Measurements from ENCODE around the gene NTNG2.

Gene NTNG2

GRCh38 chr9:132162764-132163456 is 1.1 kb downstream of the NTNG2 start (continued):
- TF ChIP-seq SP3 (tag by site-specific recombination; IDR thresholded peaks at IDR 0.05), result peak; percentile 8; the same call in 1 of the 2 replicates
- TF ChIP-seq ZNF223 (tag by site-specific recombination; IDR thresholded peaks at IDR 0.05), result peak; percentile 92
- TF ChIP-seq ZSCAN5A (tag by site-specific recombination; IDR thresholded peaks at IDR 0.05), result no peak
- peak; percentile 97 for TF ChIP-seq ZBTB11 (tag by site-specific recombination; conservative IDR thresholded peaks at IDR 0.05; ENCODE audit: low read depth)
- peak; percentile 85 for TF ChIP-seq ZNF398 (tag by site-specific recombination; IDR thresholded peaks at IDR 0.05)
- no peak for TF ChIP-seq ZNF777 (tag by site-specific recombination; IDR thresholded peaks at IDR 0.05; ENCODE audit: borderline replicate concordance)
- no peak for TF ChIP-seq ZNF214 (tag by site-specific recombination; IDR thresholded peaks at IDR 0.05; ENCODE audit: borderline replicate concordance)
- peak; percentile 46; the same call in 1 of the 2 replicates for TF ChIP-seq ZFP69B (tag by site-specific recombination; IDR thresholded peaks at IDR 0.05)

GRCh38 chr9:132163457-132163875 is 1.6 kb downstream of the NTNG2 start:
- ChIA-PET CTCF (interaction anchor here (0.6 to 12.1 kb wide), 6 partner anchors 54 to 401 kb away, joined by 3 to 382 read pairs (median 3); no protein-coding TSS in a partner anchor), POLR2A (interaction anchor here (1.2 to 1.4 kb wide), 3 partner anchors 22 to 78 kb away, joined by 3 to 4 read pairs (median 3); no protein-coding TSS in a partner anchor)
- Histone ChIP-seq H3K4me1 (ENCODE audit: control insufficient read depth, insufficient read depth, low read length) (no peaks in the 10 kb centered on the region; the same call in 1 of the 2 replicates), H3K27ac (ENCODE audit: extremely low read depth, low read depth, low read length) (no peak overlapping the region), H3K4me3 (ENCODE audit: low read depth, low read length) (peak overlapping the region; percentile 55), H3K9me3 (ENCODE audit: control insufficient read depth, insufficient read depth, low read depth, low read length) (no peaks in the 10 kb centered on the region), H3K36me3 (ENCODE audit: control insufficient read depth in 2 of 2, insufficient read depth in 1 of 2, low read length in 2 of 2) (no peaks in the 10 kb centered on the region)
- TF ChIP-seq PRDM1 (tag by site-specific recombination; IDR thresholded peaks at IDR 0.05) (peak; percentile 58; the same call in 1 of the 2 replicates), ZNF19 (tag by site-specific recombination; IDR thresholded peaks at IDR 0.05; ENCODE audit: low read depth) (no peak), ZNF221 (tag by site-specific recombination; IDR thresholded peaks at IDR 0.05; ENCODE audit: borderline replicate concordance) (no peak), ZNF138 (tag by site-specific recombination; IDR thresholded peaks at IDR 0.05; ENCODE audit: borderline replicate concordance) (no peak), ZNF157 (tag by site-specific recombination; IDR thresholded peaks at IDR 0.05) (no peak), TSHZ1 (tag by site-specific recombination; IDR thresholded peaks at IDR 0.05; ENCODE audit: borderline replicate concordance) (no peak), ZNF843 (tag by site-specific recombination; IDR thresholded peaks at IDR 0.05) (no peak), TCF7L2 (IDR thresholded peaks at IDR 0.05; ENCODE audit: borderline replicate concordance, low read depth, low read length) (no peak), ZNF624 (tag by site-specific recombination; IDR thresholded peaks at IDR 0.05) (no peak), ZBTB20 (tag by site-specific recombination; IDR thresholded peaks at IDR 0.05) (peak; percentile 59; the same call in 1 of the 2 replicates), GLIS1 (tag by site-specific recombination; IDR thresholded peaks at IDR 0.05) (peak; percentile 89), IKZF3 (tag by site-specific recombination; IDR thresholded peaks at IDR 0.05) (no peak), PATZ1 (tag by site-specific recombination; IDR thresholded peaks at IDR 0.05) (peak; percentile 75)
